HL-60 (cell line): ENCODE measurements around the gene ROBO1.

ENCODE experiments used
- CTCF ChIP-seq: IDR thresholded peaks from one replicate; pipeline ENCODE4 v1.5.1; 2011; ENCODE audit warnings: low read length, control low read depth, inconsistent platforms; ENCODE audit not compliant: insufficient read depth
- GABPA ChIP-seq: IDR thresholded peaks from 2 replicates; pipeline ENCODE4 v1.6.1; 2012; ENCODE audit warnings: low read depth
- POLR2AphosphoS5 ChIP-seq: IDR thresholded peaks from 2 replicates; pipeline ENCODE4 v1.6.1; 2012; ENCODE audit warnings: low read depth
- REST ChIP-seq: IDR thresholded peaks from 2 replicates; pipeline ENCODE4 v1.6.1; 2012; ENCODE audit warnings: low read depth; ENCODE audit not compliant: insufficient replicate concordance

GRCh38 chr3:78823859-78824258 is 943.9 kb downstream of the ROBO1 start:
- TF ChIP-seq GABPA (no peak), CTCF (no peak), POLR2AphosphoS5 (no peak), REST (no peak)
